RWPE2 (cell line): ENCODE results near the gene TNFAIP3.

Experiments
- ATAC-seq: fragments of 200-7000 bp; cut with Tn5 transposase; 3 replicates; pipeline ENCODE4 v1.9.1; 2021; ENCODE audit warnings: low read depth
- DNase-seq: peaks from one replicate; pipeline ENCODE4 v3.0.0-alpha.2; 2020; ENCODE audit warnings: low spot score
- H3K27ac ChIP-seq: fragments of 450-650 bp; 2 replicates; pipeline ENCODE4 v1.5.1; 2017; ENCODE audit warnings: mild to moderate bottlenecking; ENCODE audit not compliant: poor library complexity, severe bottlenecking
- H3K27me3 ChIP-seq: fragments of 250-450 bp; sonication (Bioruptor Pico); 2 replicates; pipeline ENCODE4 v1.5.1; 2021; ENCODE audit warnings: mild to moderate bottlenecking, moderate library complexity; ENCODE audit not compliant: insufficient read depth, poor library complexity, severe bottlenecking
- H3K36me3 ChIP-seq: fragments of 250-450 bp; sonication (Bioruptor Pico); 2 replicates; pipeline ENCODE4 v1.5.1; 2020; ENCODE audit warnings: low read depth, mild to moderate bottlenecking, moderate library complexity
- H3K4me1 ChIP-seq: fragments of 250-450 bp; sonication (Bioruptor Pico); 2 replicates; pipeline ENCODE4 v1.5.1; 2021; ENCODE audit warnings: mild to moderate bottlenecking, moderate library complexity; ENCODE audit not compliant: insufficient read depth, poor library complexity, severe bottlenecking
- H3K4me3 ChIP-seq: fragments of 250-450 bp; sonication (Bioruptor Pico); 2 replicates; pipeline ENCODE4 v1.5.1; 2021; ENCODE audit warnings: mild to moderate bottlenecking, moderate library complexity; ENCODE audit not compliant: severe bottlenecking
- H3K9me3 ChIP-seq: fragments of 250-450 bp; sonication (Bioruptor Pico); 2 replicates; pipeline ENCODE4 v1.5.1; 2021; ENCODE audit warnings: mild to moderate bottlenecking, moderate library complexity; ENCODE audit not compliant: severe bottlenecking
- TF ChIP-seq, protein P1 (sequence below): fragments of 450-650 bp; IDR thresholded peaks from one replicate; pipeline ENCODE4 v1.5.1; 2017; ENCODE audit warnings: mild to moderate bottlenecking, moderate library complexity; ENCODE audit not compliant: poor library complexity, severe bottlenecking

The TNFAIP3 gene

DNA sequence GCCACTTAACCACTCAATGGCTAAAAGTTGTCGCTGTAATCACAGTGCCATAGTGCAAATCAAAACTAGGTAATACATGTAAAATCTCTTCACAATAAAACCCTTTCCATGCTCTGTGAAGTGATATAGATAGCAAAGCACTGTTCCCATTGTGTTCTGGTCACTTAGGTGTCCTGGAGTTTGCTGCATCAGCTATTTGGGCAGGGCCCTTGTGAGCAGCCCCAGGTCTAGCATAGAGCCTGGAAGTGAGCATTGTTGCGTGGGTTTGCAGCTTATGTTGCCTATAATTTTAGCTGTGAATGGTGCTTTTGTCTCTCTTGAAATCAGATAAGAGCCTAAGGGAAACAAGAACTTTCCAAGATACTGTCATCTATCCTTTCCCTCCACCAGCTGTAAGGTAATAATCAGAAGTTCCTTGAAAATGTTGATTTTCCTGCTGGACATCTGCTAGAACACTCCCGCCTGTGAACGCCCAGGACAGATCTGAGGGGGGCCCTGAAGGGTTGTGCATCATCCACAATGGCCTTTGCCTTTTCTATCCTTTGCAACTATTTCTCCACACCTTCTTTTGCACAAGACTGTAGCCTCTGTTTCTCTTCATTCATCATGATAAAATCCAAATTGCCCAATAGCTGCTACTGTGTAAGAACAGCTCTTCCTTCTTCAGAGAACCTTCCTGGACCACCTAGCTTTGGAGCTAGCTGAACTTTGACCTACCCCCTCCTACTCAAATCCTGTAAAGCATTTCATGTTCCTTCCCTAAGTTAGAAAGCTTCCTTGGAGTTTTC is 57.0 kb downstream of the TNFAIP3 start:
- Histone ChIP-seq H3K9me3 (no peaks in the 10 kb centered on the region), H3K36me3 (no peaks in the 10 kb centered on the region), H3K4me1 (peaks cover 12% of the 10 kb centered on the region), H3K27me3 (no peaks in the 10 kb centered on the region), H3K27ac (no peak overlapping the region), H3K4me3 (no peak overlapping the region)
- no peak for ATAC-seq
- no peak for DNase-seq
- TF ChIP-seq, protein P1, sequence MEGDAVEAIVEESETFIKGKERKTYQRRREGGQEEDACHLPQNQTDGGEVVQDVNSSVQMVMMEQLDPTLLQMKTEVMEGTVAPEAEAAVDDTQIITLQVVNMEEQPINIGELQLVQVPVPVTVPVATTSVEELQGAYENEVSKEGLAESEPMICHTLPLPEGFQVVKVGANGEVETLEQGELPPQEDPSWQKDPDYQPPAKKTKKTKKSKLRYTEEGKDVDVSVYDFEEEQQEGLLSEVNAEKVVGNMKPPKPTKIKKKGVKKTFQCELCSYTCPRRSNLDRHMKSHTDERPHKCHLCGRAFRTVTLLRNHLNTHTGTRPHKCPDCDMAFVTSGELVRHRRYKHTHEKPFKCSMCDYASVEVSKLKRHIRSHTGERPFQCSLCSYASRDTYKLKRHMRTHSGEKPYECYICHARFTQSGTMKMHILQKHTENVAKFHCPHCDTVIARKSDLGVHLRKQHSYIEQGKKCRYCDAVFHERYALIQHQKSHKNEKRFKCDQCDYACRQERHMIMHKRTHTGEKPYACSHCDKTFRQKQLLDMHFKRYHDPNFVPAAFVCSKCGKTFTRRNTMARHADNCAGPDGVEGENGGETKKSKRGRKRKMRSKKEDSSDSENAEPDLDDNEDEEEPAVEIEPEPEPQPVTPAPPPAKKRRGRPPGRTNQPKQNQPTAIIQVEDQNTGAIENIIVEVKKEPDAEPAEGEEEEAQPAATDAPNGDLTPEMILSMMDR, result no peak

DNA sequence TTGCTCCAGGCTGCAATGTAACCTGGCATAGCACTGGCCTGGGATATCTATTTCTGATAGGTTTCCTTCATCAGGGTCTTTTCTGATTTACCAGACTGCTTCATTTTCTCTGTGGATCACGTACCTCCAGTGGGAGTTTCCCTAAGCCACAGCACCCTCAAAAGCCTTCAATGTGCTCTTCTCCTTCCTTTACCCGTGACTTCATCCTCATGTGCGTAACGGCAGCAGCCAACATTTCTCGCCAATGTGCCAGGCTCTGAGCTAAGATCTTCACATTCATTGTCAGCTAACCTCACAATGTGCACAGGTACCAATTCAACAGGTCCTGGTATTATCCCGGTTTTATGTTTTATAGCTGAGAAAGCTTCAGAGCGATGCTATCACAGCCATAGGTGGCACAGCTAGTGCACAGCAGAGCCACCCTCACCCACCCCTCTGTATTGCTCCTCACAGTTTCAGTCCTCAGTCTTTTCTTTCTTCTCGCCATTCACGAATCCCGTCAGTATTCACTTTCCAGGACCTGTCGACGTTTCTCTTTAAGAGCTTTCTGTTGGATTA is 58.2 kb downstream of the TNFAIP3 start:
- H3K36me3 ChIP-seq, result no peaks in the 10 kb centered on the region
- H3K4me1 ChIP-seq, result peaks cover 12% of the 10 kb centered on the region
- TF ChIP-seq, protein P1, result no peak
- DNase-seq, result no peak
- no peak overlapping the region for H3K27ac ChIP-seq
- H3K27me3 ChIP-seq, result no peaks in the 10 kb centered on the region
- no peak for ATAC-seq
- H3K4me3 ChIP-seq, result no peak overlapping the region
- H3K9me3 ChIP-seq, result no peaks in the 10 kb centered on the region

DNA sequence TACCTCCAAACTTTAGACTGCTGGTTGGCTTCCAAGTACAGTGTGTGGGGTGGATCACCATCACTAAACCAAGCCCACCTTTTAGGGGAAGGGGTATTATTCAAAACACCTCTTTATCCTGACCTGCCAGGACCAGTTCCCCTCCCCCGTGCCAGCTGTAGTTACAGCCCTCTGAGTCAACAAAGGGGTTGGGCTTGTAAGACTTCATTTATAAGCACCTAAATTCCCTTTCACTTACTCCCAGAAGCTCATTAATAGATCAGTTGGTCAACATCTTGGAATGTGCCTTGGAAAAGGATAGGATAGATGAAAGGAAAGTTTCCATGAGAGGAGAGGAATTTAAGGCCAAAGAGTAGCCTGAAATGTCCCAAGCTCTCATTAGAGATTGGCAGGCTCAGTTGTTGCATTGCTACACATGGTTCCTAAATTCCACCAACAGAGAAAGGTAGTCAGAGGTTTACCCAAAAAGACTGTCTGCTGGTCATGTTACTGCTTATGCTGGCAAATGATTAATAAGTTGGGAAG is 59.2 kb downstream of the TNFAIP3 start:
- peak; percentile 94 for ATAC-seq
- peak; percentile 70 for DNase-seq
- H3K27ac ChIP-seq, result peak overlapping the region; percentile 41
- no peaks in the 10 kb centered on the region for H3K27me3 ChIP-seq
- no peak overlapping the region for H3K4me3 ChIP-seq
- TF ChIP-seq, protein P1, result no peak
- H3K36me3 ChIP-seq, result no peaks in the 10 kb centered on the region
- no peaks in the 10 kb centered on the region for H3K9me3 ChIP-seq
- peaks cover 12% of the 10 kb centered on the region for H3K4me1 ChIP-seq

DNA sequence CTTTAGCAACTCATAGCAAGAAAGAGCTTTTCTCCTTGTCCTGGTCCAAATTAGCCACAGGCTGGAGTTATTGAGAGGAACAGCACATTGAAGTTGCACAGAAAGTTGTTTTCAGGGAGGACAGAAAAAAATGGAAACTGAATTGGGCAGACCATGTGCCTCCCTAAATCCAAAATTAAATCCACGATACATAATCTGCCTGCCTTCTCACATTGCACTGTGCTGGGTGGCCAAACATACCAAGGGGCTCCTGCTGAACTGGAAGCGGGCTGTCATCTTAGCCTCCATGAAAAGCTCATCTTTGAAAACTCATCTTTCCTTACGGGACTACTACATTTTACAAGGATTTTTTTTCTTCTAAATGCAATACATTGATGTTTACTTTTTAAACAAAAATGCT is 59.9 kb downstream of the TNFAIP3 start:
- no peaks in the 10 kb centered on the region for H3K36me3 ChIP-seq
- TF ChIP-seq, protein P1, result no peak
- H3K4me3 ChIP-seq, result no peak overlapping the region
- H3K4me1 ChIP-seq, result peaks cover 12% of the 10 kb centered on the region
- DNase-seq (no peak), ATAC-seq (no peak)
- no peaks in the 10 kb centered on the region for H3K9me3 ChIP-seq
- H3K27me3 ChIP-seq, result no peaks in the 10 kb centered on the region
- H3K27ac ChIP-seq, result peak overlapping the region; percentile 41
